Mucosa of stomach (tissue), 1 donor: ENCODE measurements around the gene CD163.

Experiments used
- H3K27me3 ChIP-seq: one replicate; pipeline ENCODE4 v1.7.0; 2013; ENCODE audit warnings: mild to moderate bottlenecking, low read length; ENCODE audit not compliant: control insufficient read depth, insufficient read depth
- H3K36me3 ChIP-seq: one replicate; pipeline ENCODE4 v1.7.0; 2013; ENCODE audit warnings: low read length; ENCODE audit not compliant: control insufficient read depth, insufficient read depth
- H3K4me1 ChIP-seq: one replicate; pipeline ENCODE4 v1.7.0; 2013; ENCODE audit warnings: mild to moderate bottlenecking, low read length; ENCODE audit not compliant: control insufficient read depth, insufficient read depth
- H3K4me3 ChIP-seq: one replicate; pipeline ENCODE4 v1.7.0; 2013; ENCODE audit warnings: low read length
- H3K9ac ChIP-seq: one replicate; pipeline ENCODE4 v1.7.0; 2013; ENCODE audit warnings: mild to moderate bottlenecking, low read length, moderate library complexity
- H3K9me3 ChIP-seq: one replicate; pipeline ENCODE4 v1.7.0; 2013; ENCODE audit warnings: mild to moderate bottlenecking, low read length, moderate library complexity; ENCODE audit not compliant: control insufficient read depth
- donor health status: Pancreatic carcinoma.

Gene CD163

DNA sequence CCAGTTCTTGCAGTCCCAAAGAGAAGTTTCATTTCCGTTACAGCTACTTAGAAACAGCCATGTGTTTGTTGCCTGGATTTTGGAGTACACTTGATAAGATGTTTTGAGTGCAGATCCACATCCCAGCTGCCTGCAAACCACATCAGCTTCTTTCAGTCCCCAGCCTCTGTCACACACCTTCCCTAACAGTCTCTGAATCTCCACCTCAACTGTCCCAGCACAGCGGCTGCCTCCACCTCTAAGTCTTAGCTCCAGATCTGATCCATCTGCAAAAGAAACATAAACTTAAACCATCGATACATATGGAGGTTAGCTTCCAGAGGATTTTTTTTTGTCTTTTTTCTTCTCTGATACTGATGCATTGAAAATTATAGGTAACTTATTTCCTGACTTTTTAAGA is 8.4 kb downstream of the CD163 start:
- Histone ChIP-seq H3K9ac (no peak overlapping the region), H3K27me3 (no peaks in the 10 kb centered on the region), H3K4me3 (no peak overlapping the region), H3K9me3 (no peaks in the 10 kb centered on the region), H3K36me3 (no peaks in the 10 kb centered on the region), H3K4me1 (no peaks in the 10 kb centered on the region)

DNA sequence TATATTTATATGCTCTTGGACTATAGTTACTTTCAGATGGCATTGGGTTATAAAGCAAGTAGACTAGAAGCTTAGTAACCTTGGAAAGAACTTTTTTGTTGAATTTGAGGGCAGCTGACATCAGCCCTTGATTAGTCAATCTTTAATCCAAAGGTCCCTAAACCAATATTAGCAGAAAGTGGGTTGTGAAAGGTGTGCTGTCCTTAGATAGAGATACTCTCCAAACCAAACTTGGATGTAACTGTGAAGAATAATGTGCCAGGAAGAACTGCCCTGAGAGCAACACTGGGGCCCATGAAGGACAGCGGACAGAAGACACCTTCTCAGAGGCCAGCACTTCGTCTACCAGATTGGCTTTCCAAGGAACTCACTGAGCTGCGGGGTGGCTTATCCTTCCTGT is 10.6 kb downstream of the CD163 start:
- Histone ChIP-seq H3K27me3 (no peaks in the 10 kb centered on the region), H3K9ac (no peak overlapping the region), H3K9me3 (no peaks in the 10 kb centered on the region), H3K36me3 (no peaks in the 10 kb centered on the region), H3K4me3 (no peak overlapping the region), H3K4me1 (no peaks in the 10 kb centered on the region)

DNA sequence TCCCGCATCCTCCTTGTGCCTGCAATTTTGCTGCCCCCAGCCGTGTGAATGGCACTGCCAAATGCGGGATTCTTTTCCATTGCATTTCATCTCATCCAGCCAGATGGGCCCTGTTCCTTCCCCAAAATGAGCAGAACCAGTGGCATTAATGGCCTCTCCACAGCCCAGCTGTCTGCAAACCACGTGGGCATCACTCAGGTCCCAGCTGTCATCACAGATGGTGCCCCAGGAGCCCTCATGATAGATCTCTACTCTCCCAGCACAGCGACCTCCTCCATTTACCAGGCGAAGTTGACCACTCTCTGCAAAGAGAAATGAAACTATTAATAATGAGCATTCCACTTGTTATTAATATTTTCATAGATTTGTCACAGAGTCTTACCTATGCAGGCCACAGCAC is 17.1 kb downstream of the CD163 start:
- no peaks in the 10 kb centered on the region for H3K4me1 ChIP-seq
- H3K4me3 ChIP-seq = no peak overlapping the region
- H3K36me3 ChIP-seq = no peaks in the 10 kb centered on the region
- H3K9me3 ChIP-seq = no peaks in the 10 kb centered on the region
- no peak overlapping the region for H3K9ac ChIP-seq
- H3K27me3 ChIP-seq = no peaks in the 10 kb centered on the region

DNA sequence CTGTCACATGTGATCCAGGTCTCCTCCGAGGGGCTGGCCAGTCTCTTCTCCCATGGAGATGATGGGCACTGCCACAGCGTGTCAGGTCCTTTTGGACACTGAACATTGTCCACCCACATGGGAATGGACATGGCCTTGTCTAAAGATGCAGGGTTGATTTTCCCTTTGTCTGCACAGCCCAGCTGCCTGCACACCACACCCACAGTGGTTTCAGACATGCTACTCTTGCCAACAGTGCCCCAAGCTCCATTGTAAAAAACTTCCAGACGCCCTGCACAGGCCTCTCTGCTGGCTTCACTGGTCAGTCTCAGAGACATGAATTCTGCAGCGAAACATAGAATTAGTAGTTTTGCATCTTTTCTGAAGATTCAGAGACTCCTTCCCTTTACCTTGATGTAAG is 18.5 kb downstream of the CD163 start:
- no peaks in the 10 kb centered on the region for H3K27me3 ChIP-seq
- H3K4me1 ChIP-seq = no peaks in the 10 kb centered on the region
- H3K36me3 ChIP-seq = no peaks in the 10 kb centered on the region
- H3K4me3 ChIP-seq = no peak overlapping the region
- no peak overlapping the region for H3K9ac ChIP-seq
- no peaks in the 10 kb centered on the region for H3K9me3 ChIP-seq

DNA sequence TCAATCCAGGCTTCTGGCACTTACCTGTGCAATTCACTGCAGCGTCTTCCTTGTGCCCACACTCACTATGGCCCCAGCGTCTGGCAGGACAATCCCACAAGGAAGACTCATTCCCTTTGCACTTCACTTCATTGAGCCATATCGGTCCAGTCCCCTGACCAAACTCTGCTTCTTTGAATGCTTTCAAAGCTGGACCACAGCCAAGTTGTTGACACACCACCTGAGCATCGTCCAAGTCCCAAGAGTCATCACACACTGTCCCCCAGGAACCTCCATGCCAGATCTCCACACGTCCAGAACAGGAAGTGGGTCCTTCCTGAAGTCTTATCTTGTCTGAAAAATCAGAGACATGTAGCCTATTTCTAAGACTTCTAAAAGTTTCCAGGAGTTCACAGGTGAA is 20.2 kb downstream of the CD163 start:
- H3K27me3 ChIP-seq = no peaks in the 10 kb centered on the region
- no peaks in the 10 kb centered on the region for H3K9me3 ChIP-seq
- H3K4me3 ChIP-seq = no peak overlapping the region
- H3K9ac ChIP-seq = no peak overlapping the region
- no peaks in the 10 kb centered on the region for H3K4me1 ChIP-seq
- H3K36me3 ChIP-seq = no peaks in the 10 kb centered on the region

DNA sequence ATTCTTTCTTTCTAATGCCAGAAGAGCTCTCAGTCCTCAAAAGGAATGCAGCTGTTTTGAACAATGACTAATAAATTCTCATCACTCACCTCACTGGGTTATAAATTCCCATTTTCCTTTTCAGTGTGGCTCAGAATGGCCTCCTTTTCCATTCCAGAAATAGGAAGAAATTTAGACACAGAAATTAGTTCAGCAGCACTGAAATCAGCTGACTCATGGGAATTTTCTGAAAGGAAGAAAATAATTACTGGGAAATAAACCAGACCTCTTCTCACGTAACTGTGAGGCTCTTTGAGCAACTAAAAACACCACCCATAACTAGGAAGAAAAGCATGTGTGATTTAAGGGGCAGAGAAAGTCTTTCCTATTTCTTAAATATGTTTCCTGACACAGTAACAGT is 23.8 kb downstream of the CD163 start:
- H3K36me3 ChIP-seq = no peaks in the 10 kb centered on the region
- no peaks in the 10 kb centered on the region for H3K27me3 ChIP-seq
- H3K9me3 ChIP-seq = no peaks in the 10 kb centered on the region
- no peak overlapping the region for H3K9ac ChIP-seq
- no peak overlapping the region for H3K4me3 ChIP-seq
- no peaks in the 10 kb centered on the region for H3K4me1 ChIP-seq

DNA sequence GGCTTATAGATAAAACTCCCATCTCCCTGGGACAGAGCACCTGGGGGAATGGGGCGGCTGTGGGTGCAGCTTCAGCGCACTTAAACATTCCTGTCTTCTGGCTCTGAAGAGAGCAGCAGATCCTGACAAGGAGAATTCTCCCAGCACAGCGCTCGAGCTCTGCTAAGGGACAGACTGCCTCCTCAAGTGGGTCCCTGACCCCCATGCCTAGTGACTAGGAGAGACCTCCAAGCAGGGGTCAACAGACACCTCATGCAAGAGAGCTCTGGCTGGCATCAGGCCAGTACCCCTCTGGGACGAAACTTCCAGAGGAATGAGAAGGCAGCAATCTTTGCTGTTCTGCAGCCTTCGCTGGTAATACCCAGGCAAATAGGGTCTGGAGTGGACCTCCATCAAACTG is 31.5 kb downstream of the CD163 start:
- Histone ChIP-seq H3K4me3 (no peak overlapping the region), H3K9ac (no peak overlapping the region), H3K4me1 (no peaks in the 10 kb centered on the region), H3K36me3 (no peaks in the 10 kb centered on the region), H3K27me3 (no peaks in the 10 kb centered on the region), H3K9me3 (no peaks in the 10 kb centered on the region)

DNA sequence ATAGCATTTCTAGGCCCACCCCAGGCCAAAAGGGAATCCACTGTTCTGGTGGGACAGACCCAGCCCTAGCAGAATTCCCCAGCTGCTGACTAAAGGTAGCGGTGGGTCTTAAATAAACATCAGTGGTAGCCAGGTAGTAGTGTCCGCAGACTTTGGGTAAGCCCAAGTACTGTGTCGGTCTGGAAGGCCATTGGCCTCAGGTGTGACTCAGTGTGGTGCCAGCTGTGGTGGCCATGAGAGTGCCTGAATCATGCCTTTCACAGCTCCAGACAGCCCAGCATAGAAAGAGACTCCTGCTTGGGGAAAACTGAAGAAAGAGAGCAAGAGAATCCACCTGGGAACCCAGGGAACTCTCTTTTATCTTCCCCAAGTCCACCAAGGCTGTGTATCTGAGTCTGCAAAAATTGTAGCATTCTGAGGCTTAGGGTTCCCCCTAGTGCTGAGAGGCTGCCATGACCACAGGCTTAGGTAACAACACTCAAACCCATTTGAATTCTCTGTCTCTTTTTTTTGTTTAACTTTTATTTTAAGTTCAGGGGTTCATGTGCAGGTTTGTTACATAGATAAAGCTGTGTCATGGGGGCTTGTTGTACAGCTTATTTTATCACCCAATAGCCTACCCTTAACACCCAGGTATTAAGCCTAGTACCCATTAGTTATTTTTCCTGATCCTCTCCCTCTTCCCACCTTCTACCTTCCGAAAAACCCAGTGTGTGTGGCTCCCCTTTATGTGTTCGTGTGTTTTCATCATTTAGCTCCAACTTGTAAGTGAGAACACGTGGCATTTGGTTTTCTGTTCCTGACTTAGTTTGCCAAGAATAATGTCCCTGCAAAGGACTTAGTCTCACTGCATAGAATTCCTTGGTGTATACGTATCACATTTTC is 43.0 kb downstream of the CD163 start:
- H3K9me3 ChIP-seq = no peaks in the 10 kb centered on the region
- H3K27me3 ChIP-seq = no peaks in the 10 kb centered on the region
- H3K4me3 ChIP-seq = no peak overlapping the region
- H3K9ac ChIP-seq = no peak overlapping the region
- H3K36me3 ChIP-seq = no peaks in the 10 kb centered on the region
- H3K4me1 ChIP-seq = no peaks in the 10 kb centered on the region

DNA sequence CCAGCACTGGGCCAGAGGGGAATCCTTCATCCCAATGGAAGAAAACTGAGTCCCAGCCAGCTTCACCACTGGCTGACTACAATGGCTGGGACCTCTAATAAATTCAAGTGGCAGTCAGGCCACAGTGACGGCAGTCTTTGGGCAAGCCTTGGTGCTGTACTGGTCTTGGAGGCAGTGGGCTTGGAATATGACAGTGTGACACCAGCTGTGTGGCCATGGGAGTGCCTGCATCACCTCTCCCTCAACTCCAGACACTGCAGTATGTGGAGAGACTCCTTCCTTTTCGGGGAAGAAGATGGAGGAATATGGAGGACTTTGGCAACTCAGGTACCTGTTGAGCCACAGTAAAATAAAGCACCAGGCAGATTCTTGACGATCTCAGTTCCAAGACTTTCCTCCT is 43.6 kb downstream of the CD163 start:
- Histone ChIP-seq H3K4me3 (no peak overlapping the region), H3K4me1 (no peaks in the 10 kb centered on the region), H3K9me3 (no peaks in the 10 kb centered on the region), H3K27me3 (no peaks in the 10 kb centered on the region), H3K9ac (no peak overlapping the region), H3K36me3 (no peaks in the 10 kb centered on the region)

DNA sequence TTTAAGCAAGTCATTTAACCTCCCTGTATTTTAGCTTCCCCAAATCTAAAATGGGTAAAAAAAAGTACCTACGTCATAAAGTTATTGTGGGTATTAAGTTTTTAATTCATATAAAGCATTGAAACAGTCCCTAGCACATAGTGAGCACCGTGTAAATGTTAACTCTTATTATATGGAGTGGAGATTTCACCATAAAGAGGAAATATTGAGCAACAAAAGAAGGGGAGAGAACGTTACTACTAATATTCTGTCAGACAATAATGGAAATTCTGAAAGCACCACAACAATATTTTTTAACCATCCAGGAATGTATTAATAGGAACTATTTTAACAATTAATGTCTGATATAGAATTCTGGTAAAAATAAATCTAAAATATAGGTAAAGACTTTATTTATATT is 51.8 kb downstream of the CD163 start:
- Histone ChIP-seq H3K4me3 (no peak overlapping the region), H3K9ac (no peak overlapping the region), H3K27me3 (no peaks in the 10 kb centered on the region), H3K36me3 (no peaks in the 10 kb centered on the region), H3K9me3 (no peaks in the 10 kb centered on the region), H3K4me1 (no peaks in the 10 kb centered on the region)

DNA sequence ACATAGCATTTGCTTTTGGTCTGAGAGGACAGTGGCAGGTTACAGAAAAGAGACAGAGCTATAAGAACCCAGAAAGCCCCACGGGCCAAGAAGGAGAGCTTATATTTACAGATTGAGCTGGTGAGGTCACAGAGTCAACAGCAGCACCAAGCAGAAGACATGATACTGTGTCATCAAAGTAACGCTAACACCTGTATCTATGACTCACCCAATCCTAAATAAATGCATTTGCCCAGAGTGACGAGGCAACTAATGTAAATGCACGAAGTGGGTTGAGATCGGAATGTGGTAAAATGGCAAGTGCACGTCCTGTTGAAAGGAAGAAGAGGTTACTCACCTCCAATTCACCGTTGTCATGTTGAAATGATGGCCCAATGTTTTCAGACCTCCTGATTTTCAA is 52.9 kb downstream of the CD163 start:
- Histone ChIP-seq H3K4me1 (no peaks in the 10 kb centered on the region), H3K27me3 (no peaks in the 10 kb centered on the region), H3K9me3 (no peaks in the 10 kb centered on the region), H3K36me3 (no peaks in the 10 kb centered on the region), H3K9ac (no peak overlapping the region), H3K4me3 (no peak overlapping the region)

DNA sequence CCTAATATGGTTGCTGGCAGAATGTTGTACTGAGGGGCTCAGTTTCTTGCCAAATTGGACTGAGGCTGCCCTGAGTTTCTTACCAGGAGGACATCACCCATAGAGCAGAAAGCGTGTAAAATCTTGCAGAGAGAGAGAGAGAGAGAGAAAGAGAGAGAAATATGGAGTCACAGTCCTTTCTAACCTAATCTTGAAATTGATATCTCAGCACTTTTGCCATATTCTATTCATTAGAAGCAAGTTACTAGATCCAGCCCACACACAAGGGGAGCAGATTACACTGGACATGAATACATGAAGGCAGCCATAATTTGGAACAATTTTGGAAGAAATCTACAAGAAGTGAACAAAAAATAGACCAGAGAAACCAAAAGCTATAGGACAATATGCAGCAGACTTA is 55.5 kb downstream of the CD163 start:
- no peaks in the 10 kb centered on the region for H3K9me3 ChIP-seq
- H3K4me1 ChIP-seq = no peaks in the 10 kb centered on the region
- H3K36me3 ChIP-seq = no peaks in the 10 kb centered on the region
- H3K9ac ChIP-seq = no peak overlapping the region
- H3K4me3 ChIP-seq = no peak overlapping the region
- no peaks in the 10 kb centered on the region for H3K27me3 ChIP-seq

DNA sequence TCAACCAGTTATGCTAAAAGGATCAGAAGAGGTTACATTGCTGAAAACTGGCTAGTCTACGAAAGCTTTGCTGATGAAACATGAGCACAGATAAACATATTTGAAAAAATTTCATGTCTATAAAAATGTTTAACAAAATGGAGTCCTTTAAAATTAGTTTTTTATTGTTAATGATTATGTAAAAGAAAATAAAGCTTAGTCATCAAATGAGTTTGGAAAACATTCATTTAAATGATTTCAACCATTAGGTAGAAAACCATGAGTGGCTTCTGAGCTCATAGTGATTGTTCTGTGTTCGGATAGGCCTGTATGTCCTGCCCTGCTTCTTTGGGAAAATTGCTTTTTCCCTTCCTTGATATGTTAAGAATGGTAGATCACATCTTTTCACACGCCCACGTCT is 59.0 kb downstream of the CD163 start:
- H3K36me3 ChIP-seq = no peaks in the 10 kb centered on the region
- H3K9me3 ChIP-seq = no peaks in the 10 kb centered on the region
- H3K4me3 ChIP-seq = no peak overlapping the region
- peaks cover 6% of the 10 kb centered on the region for H3K27me3 ChIP-seq
- no peak overlapping the region for H3K9ac ChIP-seq
- H3K4me1 ChIP-seq = no peaks in the 10 kb centered on the region
